ENCODE measurements around the gene ZNF532. TPM values are rescaled to one million over a fixed set of nuclear protein-coding genes. Genes with fewer than 3 reads are reported as not detected.

ZNF532 gene
- total and polyA plus RNA-seq, 4 experiments from 2014 or later = 1.1 to 9.2 (median 7.8) TPM; not detected in 1

GRCh38 chr18:58937887-58938267 lies 73.2 kb downstream of the ZNF532 start:
- no peaks in the 10 kb centered on the region for H3K36me3 ChIP-seq (ENCODE audit: insufficient read depth, low read length)
- no peak overlapping the region for H3K4me3 Mint-ChIP-seq
- H3K4me3 ChIP-seq (ENCODE audit: low read length in 2 of 2) = no peak overlapping the region
- ChIA-PET POLR2A (ENCODE audit: partially characterized antibody) (no interaction called here), CTCF (ENCODE audit: partially characterized antibody) (no interaction called here)
- H3K27ac Mint-ChIP-seq = no peak overlapping the region
- no peaks in the 10 kb centered on the region for H3K4me1 Mint-ChIP-seq
- H3K9me3 Mint-ChIP-seq = no peaks in the 10 kb centered on the region
- no peaks in the 10 kb centered on the region for H3K4me1 ChIP-seq (ENCODE audit: insufficient read depth, low read length)
- peaks cover 0 to 7% of the 10 kb centered on the region in 2 donors for H3K36me3 Mint-ChIP-seq
- H3K27me3 Mint-ChIP-seq = peaks cover 4 to 6% of the 10 kb centered on the region in 2 donors
- no peak overlapping the region for H3K27ac ChIP-seq (ENCODE audit: low read depth, low read length)
- no peaks in the 10 kb centered on the region for H3K27me3 ChIP-seq (ENCODE audit: insufficient read depth, low read length)
- H3K9me3 ChIP-seq (ENCODE audit: control insufficient read depth in 1 of 2, low read length in 2 of 2) = no peaks in the 10 kb centered on the region
- intact Hi-C loops (cut with micrococcal nuclease) = no loop called here
- DNase-seq = no peak

- Mint-ChIP-seq H3K27me3 (peaks cover 8 to 13% of the 10 kb centered on the region in 2 donors), H3K27ac (no peak overlapping the region), H3K9me3 (no peaks in the 10 kb centered on the region), H3K4me1 (no peaks in the 10 kb centered on the region), H3K4me3 (no peak overlapping the region), H3K36me3 (peaks cover 0 to 7% of the 10 kb centered on the region in 2 donors)
- Histone ChIP-seq H3K4me1 (ENCODE audit: insufficient read depth, low read length) (no peaks in the 10 kb centered on the region), H3K36me3 (ENCODE audit: insufficient read depth, low read length) (no peaks in the 10 kb centered on the region), H3K27ac (ENCODE audit: low read depth, low read length) (no peak overlapping the region), H3K9me3 (ENCODE audit: control insufficient read depth in 1 of 2, low read length in 2 of 2) (no peaks in the 10 kb centered on the region), H3K27me3 (ENCODE audit: insufficient read depth, low read length) (no peaks in the 10 kb centered on the region), H3K4me3 (ENCODE audit: low read length in 2 of 2) (no peak overlapping the region)
- intact Hi-C loops (cut with micrococcal nuclease) = no loop called here
- CTCF ChIA-PET (ENCODE audit: partially characterized antibody) = no interaction called here
- POLR2A ChIA-PET (ENCODE audit: partially characterized antibody) = no interaction called here
- DNase-seq = no peak
These were observed 76.9 kb downstream of the ZNF532 start for GRCh38 chr18:58941426-58942099.

- H3K27me3 Mint-ChIP-seq = peaks cover 6 to 9% of the 10 kb centered on the region in 2 donors
- CTCF ChIA-PET (ENCODE audit: partially characterized antibody) = no interaction called here
- no peaks in the 10 kb centered on the region for H3K9me3 Mint-ChIP-seq
- no peak overlapping the region for H3K27ac ChIP-seq (ENCODE audit: low read depth, low read length)
- no peaks in the 10 kb centered on the region for H3K9me3 ChIP-seq (ENCODE audit: control insufficient read depth in 1 of 2, low read length in 2 of 2)
- H3K27ac Mint-ChIP-seq = no peak overlapping the region
- no peak overlapping the region for H3K4me3 Mint-ChIP-seq
- no peaks in the 10 kb centered on the region for H3K36me3 ChIP-seq (ENCODE audit: insufficient read depth, low read length)
- no peak overlapping the region for H3K4me3 ChIP-seq (ENCODE audit: low read length in 2 of 2)
- peaks cover 0 to 7% of the 10 kb centered on the region in 2 donors for H3K36me3 Mint-ChIP-seq
- no peak for DNase-seq
- H3K4me1 ChIP-seq (ENCODE audit: insufficient read depth, low read length) = no peaks in the 10 kb centered on the region
- POLR2A ChIA-PET (ENCODE audit: partially characterized antibody) = no interaction called here
- H3K27me3 ChIP-seq (ENCODE audit: insufficient read depth, low read length) = no peaks in the 10 kb centered on the region
- intact Hi-C loops (cut with micrococcal nuclease) = no loop called here
- no peaks in the 10 kb centered on the region for H3K4me1 Mint-ChIP-seq
These were observed 79.2 kb downstream of the ZNF532 start for GRCh38 chr18:58943896-58944295.

DNA sequence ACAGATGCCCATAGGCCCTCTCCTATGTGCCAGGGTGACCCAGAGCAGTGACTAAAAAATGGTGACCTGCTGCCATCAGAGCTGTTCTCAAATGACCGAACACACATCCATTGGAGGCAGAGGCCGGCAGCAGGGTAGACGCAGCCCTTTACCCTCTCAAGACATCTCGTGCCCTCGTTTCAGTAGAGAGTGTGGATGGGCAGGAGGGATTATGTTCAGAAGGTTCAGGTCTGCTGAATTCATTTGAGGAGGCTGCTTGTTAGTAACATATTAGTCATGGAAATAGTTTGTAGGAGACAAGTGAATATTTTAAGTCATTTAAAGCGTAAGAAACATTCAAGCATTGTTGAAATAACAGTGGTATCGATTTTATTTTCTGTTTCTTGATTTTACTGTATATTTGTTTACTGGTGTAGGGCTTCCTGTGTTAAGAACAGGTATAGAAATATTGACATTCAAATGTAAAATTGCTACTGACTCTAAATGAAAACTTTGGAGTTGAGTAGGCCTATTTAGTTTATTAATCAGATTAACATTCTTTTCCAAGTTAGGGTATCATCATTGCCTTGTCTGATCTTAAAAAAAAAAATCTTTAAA lies 82.6 kb downstream of the ZNF532 start:
- Histone ChIP-seq H3K27ac (ENCODE audit: low read depth, low read length) (no peak overlapping the region), H3K36me3 (ENCODE audit: insufficient read depth, low read length) (no peaks in the 10 kb centered on the region), H3K27me3 (ENCODE audit: insufficient read depth, low read length) (no peaks in the 10 kb centered on the region), H3K9me3 (ENCODE audit: control insufficient read depth in 1 of 2, low read length in 2 of 2) (no peaks in the 10 kb centered on the region), H3K4me1 (ENCODE audit: insufficient read depth, low read length) (no peaks in the 10 kb centered on the region), H3K4me3 (ENCODE audit: low read length in 2 of 2) (no peak overlapping the region)
- peaks cover 6 to 9% of the 10 kb centered on the region in 2 donors for H3K27me3 Mint-ChIP-seq
- ChIA-PET CTCF (ENCODE audit: partially characterized antibody) (no interaction called here), POLR2A (ENCODE audit: partially characterized antibody) (no interaction called here)
- no peaks in the 10 kb centered on the region for H3K9me3 Mint-ChIP-seq
- no peak overlapping the region for H3K27ac Mint-ChIP-seq
- no peaks in the 10 kb centered on the region for H3K36me3 Mint-ChIP-seq
- no peak for DNase-seq
- no peak overlapping the region for H3K4me3 Mint-ChIP-seq
- intact Hi-C loops (cut with micrococcal nuclease) = no loop called here
- H3K4me1 Mint-ChIP-seq = no peaks in the 10 kb centered on the region

DNA sequence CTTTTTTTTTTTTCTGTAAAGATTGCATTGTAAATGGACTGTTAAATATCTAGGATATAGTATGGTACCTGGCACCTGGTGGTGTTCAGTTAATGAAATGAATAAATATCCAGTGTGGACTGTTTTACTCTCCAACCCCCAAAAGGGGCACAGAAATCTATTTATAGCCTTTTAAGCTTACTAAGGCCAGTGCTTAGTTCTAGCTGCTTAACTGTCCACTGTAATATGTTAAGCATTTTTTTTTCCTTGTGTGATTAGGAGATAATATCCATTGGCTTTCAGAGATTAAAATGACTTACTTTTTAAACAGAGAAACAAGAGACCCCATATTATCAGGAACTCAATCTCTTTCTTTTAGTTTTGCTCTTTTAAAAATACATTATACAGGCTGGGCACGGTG lies 84.4 kb downstream of the ZNF532 start:
- Mint-ChIP-seq H3K36me3 (no peaks in the 10 kb centered on the region), H3K27me3 (peaks cover 6 to 7% of the 10 kb centered on the region in 2 donors), H3K4me3 (no peak overlapping the region), H3K9me3 (no peaks in the 10 kb centered on the region), H3K4me1 (no peaks in the 10 kb centered on the region), H3K27ac (no peak overlapping the region)
- no peaks in the 10 kb centered on the region for H3K36me3 ChIP-seq (ENCODE audit: insufficient read depth, low read length)
- H3K27ac ChIP-seq (ENCODE audit: low read depth, low read length) = no peak overlapping the region
- no peaks in the 10 kb centered on the region for H3K27me3 ChIP-seq (ENCODE audit: insufficient read depth, low read length)
- H3K9me3 ChIP-seq (ENCODE audit: control insufficient read depth in 1 of 2, low read length in 2 of 2) = no peaks in the 10 kb centered on the region
- ChIA-PET CTCF (ENCODE audit: partially characterized antibody) (no interaction called here), POLR2A (ENCODE audit: partially characterized antibody) (no interaction called here)
- no peak for DNase-seq
- H3K4me3 ChIP-seq (ENCODE audit: low read length in 2 of 2) = no peak overlapping the region
- H3K4me1 ChIP-seq (ENCODE audit: insufficient read depth, low read length) = no peaks in the 10 kb centered on the region
- intact Hi-C loops (cut with micrococcal nuclease) = no loop called here

DNA sequence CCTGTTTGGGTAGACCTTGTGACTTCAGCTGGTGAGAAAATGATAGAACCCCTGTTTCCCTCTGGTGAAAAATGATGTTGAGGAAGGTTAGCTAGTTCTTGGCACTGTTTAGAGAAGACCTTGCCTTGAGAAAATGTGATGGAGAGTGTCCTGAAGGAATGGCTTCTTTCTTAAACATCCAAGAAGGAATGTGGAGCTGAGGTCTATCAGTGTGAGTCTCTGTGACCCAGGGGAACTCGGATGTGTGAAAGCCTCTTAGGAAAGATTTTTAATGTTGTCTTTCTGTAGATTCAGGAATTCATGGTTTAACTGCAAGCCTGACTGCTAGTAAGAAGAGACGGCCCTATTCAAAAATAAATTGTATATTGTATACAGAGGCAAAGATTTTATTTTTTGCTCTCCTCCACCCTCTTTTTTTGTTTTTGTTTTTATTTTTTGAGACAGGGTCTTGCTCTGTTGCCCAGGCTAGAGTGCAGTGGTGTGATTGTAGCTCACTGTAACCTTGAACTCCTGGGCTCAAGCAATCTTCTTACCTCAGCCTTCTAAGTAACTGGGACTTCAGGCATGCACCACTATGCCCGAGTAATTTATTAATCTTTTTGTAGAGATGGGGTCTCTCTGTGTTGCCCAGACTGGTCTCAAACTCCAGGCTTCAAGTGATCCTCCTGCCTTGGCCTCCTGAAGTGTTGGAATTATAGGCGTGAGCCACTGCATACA lies 87.5 kb downstream of the ZNF532 start:
- no peaks in the 10 kb centered on the region for H3K36me3 Mint-ChIP-seq
- H3K4me1 Mint-ChIP-seq = no peaks in the 10 kb centered on the region
- H3K27ac Mint-ChIP-seq = no peak overlapping the region
- no peaks in the 10 kb centered on the region for H3K9me3 Mint-ChIP-seq
- DNase-seq = no peak
- POLR2A ChIA-PET (ENCODE audit: partially characterized antibody) = no interaction called here
- Histone ChIP-seq H3K36me3 (ENCODE audit: insufficient read depth, low read length) (no peaks in the 10 kb centered on the region), H3K4me1 (ENCODE audit: insufficient read depth, low read length) (no peaks in the 10 kb centered on the region), H3K9me3 (ENCODE audit: control insufficient read depth in 1 of 2, low read length in 2 of 2) (no peaks in the 10 kb centered on the region), H3K27me3 (ENCODE audit: insufficient read depth, low read length) (no peaks in the 10 kb centered on the region), H3K27ac (ENCODE audit: low read depth, low read length) (no peak overlapping the region), H3K4me3 (ENCODE audit: low read length in 2 of 2) (no peak overlapping the region)
- H3K27me3 Mint-ChIP-seq = peaks cover 0 to 5% of the 10 kb centered on the region in 2 donors
- CTCF ChIA-PET (ENCODE audit: partially characterized antibody) = no interaction called here
- intact Hi-C loops (cut with micrococcal nuclease) = no loop called here
- no peak overlapping the region for H3K4me3 Mint-ChIP-seq

DNA sequence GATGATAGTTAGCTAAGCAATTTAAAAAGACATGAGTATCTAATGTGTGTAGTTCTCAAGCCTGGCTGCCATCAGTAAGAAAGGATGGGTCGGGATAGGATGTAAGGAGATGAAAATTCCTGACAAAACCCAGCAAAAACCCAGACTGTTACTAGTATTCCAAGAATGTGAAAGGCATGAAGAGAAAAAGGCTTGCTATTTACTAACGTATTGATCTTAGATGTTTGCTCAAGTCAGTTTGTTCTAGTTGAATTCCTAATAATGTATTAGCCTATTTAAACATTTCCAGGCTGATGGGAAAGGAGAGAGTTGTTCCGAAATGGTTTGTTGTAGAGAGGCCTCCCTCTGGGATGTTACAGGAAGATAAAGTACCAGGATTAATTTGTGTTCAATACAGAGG lies 88.2 kb downstream of the ZNF532 start:
- ChIA-PET POLR2A (ENCODE audit: partially characterized antibody) (no interaction called here), CTCF (ENCODE audit: partially characterized antibody) (no interaction called here)
- Mint-ChIP-seq H3K27ac (no peak overlapping the region), H3K27me3 (peaks cover 0 to 5% of the 10 kb centered on the region in 2 donors), H3K36me3 (no peaks in the 10 kb centered on the region), H3K4me1 (no peaks in the 10 kb centered on the region), H3K4me3 (no peak overlapping the region), H3K9me3 (no peaks in the 10 kb centered on the region)
- DNase-seq = no peak
- Histone ChIP-seq H3K4me1 (ENCODE audit: insufficient read depth, low read length) (no peaks in the 10 kb centered on the region), H3K9me3 (ENCODE audit: control insufficient read depth in 1 of 2, low read length in 2 of 2) (no peaks in the 10 kb centered on the region), H3K27ac (ENCODE audit: low read depth, low read length) (no peak overlapping the region), H3K36me3 (ENCODE audit: insufficient read depth, low read length) (no peaks in the 10 kb centered on the region), H3K27me3 (ENCODE audit: insufficient read depth, low read length) (no peaks in the 10 kb centered on the region), H3K4me3 (ENCODE audit: low read length in 2 of 2) (no peak overlapping the region)
- intact Hi-C loops (cut with micrococcal nuclease) = no loop called here

Data from CD4-positive, alpha-beta memory T cell (primary cell).